Measurements from ENCODE around the gene BICD1. TPM values are rescaled to one million over a fixed set of nuclear protein-coding genes. Genes with fewer than 3 reads are reported as not detected.

BICD1 gene
- total RNA-seq, 1 experiment from 2014 or later, result 9.2 TPM

DNA sequence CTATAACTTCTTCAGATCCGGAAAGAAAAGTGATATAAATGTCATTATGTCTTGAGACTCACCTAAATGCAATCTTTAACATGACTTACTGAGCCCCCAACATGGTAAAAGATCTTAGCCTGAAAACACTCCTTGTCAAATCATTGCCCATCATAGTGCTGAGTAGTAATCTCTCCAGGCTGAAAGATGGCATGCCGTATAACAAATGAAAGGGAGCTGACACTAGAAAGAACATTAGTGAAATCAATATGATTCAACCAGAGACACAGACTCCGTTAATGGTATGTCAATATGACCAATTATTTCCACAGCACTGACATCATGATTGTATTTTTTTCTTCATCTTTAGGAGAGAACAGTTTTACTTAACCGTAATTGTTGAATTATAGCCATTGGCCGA, 54.4 kb downstream of the BICD1 start:
- Histone ChIP-seq H4K20me1 (ENCODE audit: low read length) (no peaks in the 10 kb centered on the region), H3K4me3 (ENCODE audit: low read length) (no peak overlapping the region), H3K36me3 (ENCODE audit: low read depth, low read length) (no peaks in the 10 kb centered on the region), H3F3A (ENCODE audit: low read length, unreplicated experiment) (no peaks in the 10 kb centered on the region), H3K9me2 (replicated peaks; ENCODE audit: low read length) (no peaks in the 10 kb centered on the region), H3K4me2 (ENCODE audit: low read length) (no peak overlapping the region), H3K4me1 (ENCODE audit: insufficient read depth, low read length) (no peaks in the 10 kb centered on the region), H3K9ac (ENCODE audit: low read length) (no peak overlapping the region), H3K27ac (ENCODE audit: low read length) (no peak overlapping the region), H3K79me2 (ENCODE audit: low read length) (no peaks in the 10 kb centered on the region), H3K27me3 (ENCODE audit: low read length) (no peaks in the 10 kb centered on the region), H2AFZ (ENCODE audit: low read length) (no peak overlapping the region), H3K9me3 (ENCODE audit: low read length) (no peaks in the 10 kb centered on the region)
- intact Hi-C loops (cut with micrococcal nuclease), result no loop called here
- TF ChIP-seq EZH2 (IDR thresholded peaks at IDR 0.05; ENCODE audit: low read length, unreplicated experiment) (no peak), EZH2phosphoT487 (IDR thresholded peaks at IDR 0.05; ENCODE audit: borderline replicate concordance, low read length) (no peak)
- TF ChIP-seq, protein P1, sequence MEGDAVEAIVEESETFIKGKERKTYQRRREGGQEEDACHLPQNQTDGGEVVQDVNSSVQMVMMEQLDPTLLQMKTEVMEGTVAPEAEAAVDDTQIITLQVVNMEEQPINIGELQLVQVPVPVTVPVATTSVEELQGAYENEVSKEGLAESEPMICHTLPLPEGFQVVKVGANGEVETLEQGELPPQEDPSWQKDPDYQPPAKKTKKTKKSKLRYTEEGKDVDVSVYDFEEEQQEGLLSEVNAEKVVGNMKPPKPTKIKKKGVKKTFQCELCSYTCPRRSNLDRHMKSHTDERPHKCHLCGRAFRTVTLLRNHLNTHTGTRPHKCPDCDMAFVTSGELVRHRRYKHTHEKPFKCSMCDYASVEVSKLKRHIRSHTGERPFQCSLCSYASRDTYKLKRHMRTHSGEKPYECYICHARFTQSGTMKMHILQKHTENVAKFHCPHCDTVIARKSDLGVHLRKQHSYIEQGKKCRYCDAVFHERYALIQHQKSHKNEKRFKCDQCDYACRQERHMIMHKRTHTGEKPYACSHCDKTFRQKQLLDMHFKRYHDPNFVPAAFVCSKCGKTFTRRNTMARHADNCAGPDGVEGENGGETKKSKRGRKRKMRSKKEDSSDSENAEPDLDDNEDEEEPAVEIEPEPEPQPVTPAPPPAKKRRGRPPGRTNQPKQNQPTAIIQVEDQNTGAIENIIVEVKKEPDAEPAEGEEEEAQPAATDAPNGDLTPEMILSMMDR (conservative IDR thresholded peaks at IDR 0.05; ENCODE audit: low read depth, low read length), result no peak
- DNase-seq (no peak), ATAC-seq (no peak)
- BruUV-seq (replicated peaks), result no TSS peak
- POLR2A ChIA-PET (ENCODE audit: unreplicated experiment), result no interaction called here
- CTCF ChIA-PET, result interaction anchor here (0.6 kb wide), 1 partner anchor 25 kb away, joined by 3 read pairs; no protein-coding TSS in a partner anchor

DNA sequence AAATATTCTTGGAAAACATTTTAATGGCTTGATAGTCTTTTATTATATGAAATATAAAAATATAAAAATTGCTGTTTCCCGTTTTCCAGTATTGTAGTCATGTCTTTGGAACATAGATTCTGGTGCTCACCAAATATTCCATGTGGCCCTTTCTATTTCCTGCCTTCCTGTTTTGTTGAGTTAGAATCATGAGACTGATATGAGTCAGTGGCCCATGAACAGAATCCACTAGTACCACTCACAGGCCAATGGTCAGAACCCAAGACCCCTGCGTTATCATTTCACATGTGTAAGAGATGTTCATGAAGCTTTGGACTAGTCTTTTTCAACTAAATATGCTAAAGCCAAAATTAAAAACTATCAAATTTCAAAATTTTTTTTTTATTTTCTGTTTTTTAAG, 56.9 kb downstream of the BICD1 start:
- ATAC-seq (no peak), DNase-seq (no peak)
- no TSS peak for BruUV-seq (replicated peaks)
- Histone ChIP-seq H3K36me3 (ENCODE audit: low read depth, low read length) (no peaks in the 10 kb centered on the region), H3K27ac (ENCODE audit: low read length) (no peak overlapping the region), H3K9me3 (ENCODE audit: low read length) (no peaks in the 10 kb centered on the region), H3K4me3 (ENCODE audit: low read length) (no peak overlapping the region), H3K4me1 (ENCODE audit: insufficient read depth, low read length) (no peaks in the 10 kb centered on the region), H3K4me2 (ENCODE audit: low read length) (no peak overlapping the region), H3K27me3 (ENCODE audit: low read length) (no peaks in the 10 kb centered on the region), H3K9ac (ENCODE audit: low read length) (no peak overlapping the region), H3F3A (ENCODE audit: low read length, unreplicated experiment) (no peaks in the 10 kb centered on the region), H3K9me2 (replicated peaks; ENCODE audit: low read length) (no peaks in the 10 kb centered on the region), H3K79me2 (ENCODE audit: low read length) (no peaks in the 10 kb centered on the region), H2AFZ (ENCODE audit: low read length) (no peak overlapping the region), H4K20me1 (ENCODE audit: low read length) (no peaks in the 10 kb centered on the region)
- TF ChIP-seq EZH2 (IDR thresholded peaks at IDR 0.05; ENCODE audit: low read length, unreplicated experiment), result no peak
- TF ChIP-seq, protein P1 (conservative IDR thresholded peaks at IDR 0.05; ENCODE audit: low read depth, low read length), result no peak
- no peak for TF ChIP-seq EZH2phosphoT487 (IDR thresholded peaks at IDR 0.05; ENCODE audit: borderline replicate concordance, low read length)
- intact Hi-C loops (cut with micrococcal nuclease), result no loop called here
- CTCF ChIA-PET, result no interaction called here
- POLR2A ChIA-PET (ENCODE audit: unreplicated experiment), result no interaction called here

DNA sequence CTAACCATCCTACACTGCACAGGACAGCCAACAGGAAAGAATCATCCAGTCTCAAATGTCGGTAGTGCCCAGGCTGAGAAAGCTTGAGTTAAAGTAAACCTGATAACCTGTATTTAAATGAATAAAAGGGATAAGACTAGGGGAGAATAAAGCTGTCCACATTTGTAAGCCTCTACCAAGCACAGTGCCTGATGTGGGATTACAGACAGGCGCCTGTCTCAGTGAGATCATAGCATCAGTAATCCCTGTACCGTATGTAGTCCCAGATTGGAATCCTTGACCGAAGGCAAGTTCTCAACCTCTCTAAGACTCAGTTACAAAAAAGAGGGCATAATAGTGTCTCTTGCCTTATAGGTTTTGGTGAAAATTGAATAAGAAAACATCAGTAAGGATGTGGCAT, 59.9 kb downstream of the BICD1 start:
- no peaks in the 10 kb centered on the region for H3K4me1 ChIP-seq (ENCODE audit: insufficient read depth, low read length)
- no peaks in the 10 kb centered on the region for H3K36me3 ChIP-seq (ENCODE audit: low read depth, low read length)
- H3K4me3 ChIP-seq (ENCODE audit: low read length), result no peak overlapping the region
- H3K9me2 ChIP-seq (replicated peaks; ENCODE audit: low read length), result no peaks in the 10 kb centered on the region
- TF ChIP-seq, protein P1 (conservative IDR thresholded peaks at IDR 0.05; ENCODE audit: low read depth, low read length), result no peak
- TF ChIP-seq EZH2phosphoT487 (IDR thresholded peaks at IDR 0.05; ENCODE audit: borderline replicate concordance, low read length) (no peak), EZH2 (IDR thresholded peaks at IDR 0.05; ENCODE audit: low read length, unreplicated experiment) (no peak)
- H2AFZ ChIP-seq (ENCODE audit: low read length), result no peak overlapping the region
- DNase-seq, result no peak
- no peaks in the 10 kb centered on the region for H3F3A ChIP-seq (ENCODE audit: low read length, unreplicated experiment)
- no peak overlapping the region for H3K9ac ChIP-seq (ENCODE audit: low read length)
- no peak overlapping the region for H3K27ac ChIP-seq (ENCODE audit: low read length)
- ChIA-PET CTCF (no interaction called here), POLR2A (ENCODE audit: unreplicated experiment) (no interaction called here)
- no peaks in the 10 kb centered on the region for H3K79me2 ChIP-seq (ENCODE audit: low read length)
- H3K27me3 ChIP-seq (ENCODE audit: low read length), result no peaks in the 10 kb centered on the region
- H3K9me3 ChIP-seq (ENCODE audit: low read length), result no peaks in the 10 kb centered on the region
- no peaks in the 10 kb centered on the region for H4K20me1 ChIP-seq (ENCODE audit: low read length)
- no peak overlapping the region for H3K4me2 ChIP-seq (ENCODE audit: low read length)
- BruUV-seq (replicated peaks), result no TSS peak
- no peak for ATAC-seq
- intact Hi-C loops (cut with micrococcal nuclease), result no loop called here
